ENCODE data around the gene SETBP1.

SETBP1 gene

GRCh38 chr18:45037618-45038017 is 356.9 kb downstream of the SETBP1 start:
- no peak for TF ChIP-seq CTCF (IDR thresholded peaks at IDR 0.05; ENCODE audit: insufficient read depth, low read depth, low read length, missing control alignments)
- no peak overlapping the region for H3K4me3 ChIP-seq (ENCODE audit: low read depth, low read length)
- DNase-seq (ENCODE audit: low read depth): no peak

- H3K4me3 ChIP-seq (ENCODE audit: low read depth, low read length): no peak overlapping the region
- no peak for DNase-seq (ENCODE audit: low read depth)
- TF ChIP-seq CTCF (IDR thresholded peaks at IDR 0.05; ENCODE audit: insufficient read depth, low read depth, low read length, missing control alignments): no peak
These were observed 358.7 kb downstream of the SETBP1 start for GRCh38 chr18:45039376-45039775.

GRCh38 chr18:45040879-45041278 is 360.2 kb downstream of the SETBP1 start:
- H3K4me3 ChIP-seq (ENCODE audit: low read depth, low read length): no peak overlapping the region
- DNase-seq (ENCODE audit: low read depth): no peak
- no peak for TF ChIP-seq CTCF (IDR thresholded peaks at IDR 0.05; ENCODE audit: insufficient read depth, low read depth, low read length, missing control alignments)

- TF ChIP-seq CTCF (IDR thresholded peaks at IDR 0.05; ENCODE audit: insufficient read depth, low read depth, low read length, missing control alignments): no peak
These were observed 364.1 kb downstream of the SETBP1 start for GRCh38 chr18:45044787-45045186.

GRCh38 chr18:45046228-45046627 is 365.5 kb downstream of the SETBP1 start:
- no peak for TF ChIP-seq CTCF (IDR thresholded peaks at IDR 0.05; ENCODE audit: insufficient read depth, low read depth, low read length, missing control alignments)
- H3K4me3 ChIP-seq (ENCODE audit: low read depth, low read length): no peak overlapping the region
- no peak for DNase-seq (ENCODE audit: low read depth)

More at GRCh38 chr18:45044787-45045186, 364.1 kb downstream of the SETBP1 start:
- no peak overlapping the region for H3K4me3 ChIP-seq (ENCODE audit: low read depth, low read length)
- no peak for DNase-seq (ENCODE audit: low read depth)

GRCh38 chr18:45046961-45047360 is 366.3 kb downstream of the SETBP1 start:
- no peak for DNase-seq (ENCODE audit: low read depth)
- TF ChIP-seq CTCF (IDR thresholded peaks at IDR 0.05; ENCODE audit: insufficient read depth, low read depth, low read length, missing control alignments): no peak
- no peak overlapping the region for H3K4me3 ChIP-seq (ENCODE audit: low read depth, low read length)

- no peak for DNase-seq (ENCODE audit: low read depth)
- H3K4me3 ChIP-seq (ENCODE audit: low read depth, low read length): no peak overlapping the region
- no peak for TF ChIP-seq CTCF (IDR thresholded peaks at IDR 0.05; ENCODE audit: insufficient read depth, low read depth, low read length, missing control alignments)
These were observed 369.1 kb downstream of the SETBP1 start for GRCh38 chr18:45049578-45050319.
